GM21381 (cell line): ENCODE results near the gene NETO1.

Experiments
- ATAC-seq: cut with Tn5 transposase; IDR thresholded peaks from one replicate; pipeline ENCODE4 v1.9.1; 2021; ENCODE audit warnings: mild to moderate bottlenecking, moderate library complexity; ENCODE audit not compliant: unreplicated experiment

NETO1 gene

GRCh38 chr18:72847771-72848170 lies 20.0 kb downstream of the NETO1 start:
- no peak for ATAC-seq

- ATAC-seq = no peak
These were observed 20.9 kb downstream of the NETO1 start for GRCh38 chr18:72846736-72847533.

GRCh38 chr18:72843743-72844142 lies 24.0 kb downstream of the NETO1 start:
- no peak for ATAC-seq

GRCh38 chr18:72840109-72840508 lies 27.7 kb downstream of the NETO1 start:
- no peak for ATAC-seq

- ATAC-seq = no peak
These were observed 33.1 kb downstream of the NETO1 start for GRCh38 chr18:72834731-72835130.

GRCh38 chr18:72833471-72833870 lies 34.3 kb downstream of the NETO1 start:
- no peak for ATAC-seq

GRCh38 chr18:72830109-72830508 lies 37.7 kb downstream of the NETO1 start:
- no peak for ATAC-seq

- ATAC-seq = no peak
These were observed 39.2 kb downstream of the NETO1 start for GRCh38 chr18:72828601-72829000.

GRCh38 chr18:72826736-72827135 lies 41.1 kb downstream of the NETO1 start:
- ATAC-seq = no peak

- no peak for ATAC-seq
These were observed 44.4 kb downstream of the NETO1 start for GRCh38 chr18:72823345-72823744.

GRCh38 chr18:72822202-72822601 lies 45.6 kb downstream of the NETO1 start:
- no peak for ATAC-seq

- ATAC-seq = no peak
These were observed 47.2 kb downstream of the NETO1 start for GRCh38 chr18:72820571-72820970.

GRCh38 chr18:72819050-72819449 lies 48.7 kb downstream of the NETO1 start:
- no peak for ATAC-seq

- ATAC-seq = peak; percentile 84
These were observed 56.7 kb downstream of the NETO1 start for GRCh38 chr18:72811047-72811446.

GRCh38 chr18:72808680-72809079 lies 59.1 kb downstream of the NETO1 start:
- no peak for ATAC-seq

- no peak for ATAC-seq
These were observed 68.7 kb downstream of the NETO1 start for GRCh38 chr18:72799106-72799505.

- ATAC-seq = no peak
These were observed 84.3 kb downstream of the NETO1 start for GRCh38 chr18:72783530-72783929.

- no peak for ATAC-seq
These were observed 92.9 kb downstream of the NETO1 start for GRCh38 chr18:72774914-72775313.

GRCh38 chr18:72772916-72773315 lies 94.9 kb downstream of the NETO1 start:
- ATAC-seq = no peak

- ATAC-seq = no peak
These were observed 99.0 kb downstream of the NETO1 start for GRCh38 chr18:72768681-72769229.

GRCh38 chr18:72762515-72763122 lies 105.2 kb downstream of the NETO1 start:
- peak; percentile 83 for ATAC-seq

GRCh38 chr18:72752220-72752619 lies 115.6 kb downstream of the NETO1 start:
- no peak for ATAC-seq
